DOHH2 (cell line): ENCODE results near the gene NELFE.

Experiments used
- H3F3A ChIP-seq: fragments of 200-600 bp; sonication (generic), shearing (Covaris generic); 2 replicates; pipeline ENCODE4 v1.6.0; 2016; ENCODE audit warnings: antibody characterized with exemption, mild to moderate bottlenecking; ENCODE audit not compliant: control insufficient read depth, insufficient read depth
- H3K27ac ChIP-seq: fragments of 200-600 bp; sonication (generic); 2 replicates; pipeline ENCODE4 v1.5.1; 2014; ENCODE audit warnings: low read depth, mild to moderate bottlenecking, low read length, moderate library complexity
- H3K27me3 ChIP-seq: fragments of 200-600 bp; sonication (generic); 2 replicates; pipeline ENCODE4 v1.6.1; 2014; ENCODE audit warnings: mild to moderate bottlenecking, low read length, mixed read lengths; ENCODE audit not compliant: control insufficient read depth
- H3K36me3 ChIP-seq: fragments of 200-600 bp; sonication (generic); 2 replicates; pipeline ENCODE4 v1.6.1; 2014; ENCODE audit warnings: mild to moderate bottlenecking, low read length, moderate library complexity, mixed read lengths; ENCODE audit not compliant: control insufficient read depth
- H3K4me1 ChIP-seq: fragments of 200-600 bp; sonication (generic); 2 replicates; pipeline ENCODE4 v1.6.1; 2014; ENCODE audit warnings: mild to moderate bottlenecking, low read length, mixed read lengths; ENCODE audit not compliant: control insufficient read depth
- H3K4me2 ChIP-seq: fragments of 200-600 bp; sonication (generic); 2 replicates; pipeline ENCODE4 v1.6.0; 2014; ENCODE audit warnings: mild to moderate bottlenecking, low read length, moderate library complexity
- H3K4me3 ChIP-seq: fragments of 200-600 bp; sonication (generic); 2 replicates; pipeline ENCODE4 v1.5.1; 2014; ENCODE audit warnings: mild to moderate bottlenecking, low read length, mixed read lengths
- H3K79me2 ChIP-seq: fragments of 200-600 bp; sonication (generic); 2 replicates; pipeline ENCODE4 v1.6.1; 2014; ENCODE audit warnings: mild to moderate bottlenecking, low read length, mixed read lengths; ENCODE audit not compliant: control insufficient read depth
- H3K9me2 ChIP-seq: fragments of 200-600 bp; sonication (generic); replicated peaks from 2 replicates; pipeline ENCODE4 v1.6.1; 2014; ENCODE audit warnings: mild to moderate bottlenecking, low read length, mixed read lengths; ENCODE audit not compliant: control insufficient read depth
- H3K9me3 ChIP-seq: fragments of 200-600 bp; sonication (generic); 2 replicates; pipeline ENCODE4 v1.6.1; 2014; ENCODE audit warnings: antibody characterized with exemption, low read length, mixed read lengths; ENCODE audit not compliant: control insufficient read depth, insufficient read depth
- H4K20me1 ChIP-seq: fragments of 200-600 bp; sonication (generic); 2 replicates; pipeline ENCODE4 v1.6.0; 2014; ENCODE audit warnings: low read depth, mild to moderate bottlenecking, antibody characterized with exemption, low read length, moderate library complexity; ENCODE audit not compliant: control insufficient read depth, insufficient read depth
- CTCF ChIP-seq: fragments of 200-600 bp; sonication (generic); IDR thresholded peaks from one replicate; pipeline ENCODE4 v1.5.1; 2014; ENCODE audit warnings: antibody characterized with exemption, mild to moderate bottlenecking, low read depth, low read length; ENCODE audit not compliant: poor library complexity, severe bottlenecking
- EZH2phosphoT487 ChIP-seq: fragments of 200-600 bp; sonication (generic); IDR thresholded peaks from 2 replicates; pipeline ENCODE4 v1.6.1; 2017; ENCODE audit warnings: borderline replicate concordance, mild to moderate bottlenecking, antibody characterized with exemption, low read length, moderate library complexity, mixed read lengths

Gene NELFE

GRCh38 chr6:31952140-31952805 is 6.5 kb downstream of the NELFE start:
- H3F3A ChIP-seq: no peaks in the 10 kb centered on the region
- no peaks in the 10 kb centered on the region for H4K20me1 ChIP-seq
- no peaks in the 10 kb centered on the region for H3K9me3 ChIP-seq
- H3K9me2 ChIP-seq: no peaks in the 10 kb centered on the region
- H3K36me3 ChIP-seq: peaks cover 55% of the 10 kb centered on the region
- H3K4me2 ChIP-seq: no peak overlapping the region
- H3K4me1 ChIP-seq: no peaks in the 10 kb centered on the region
- no peak overlapping the region for H3K4me3 ChIP-seq
- TF ChIP-seq EZH2phosphoT487 (no peak), CTCF (peak; percentile 65)
- H3K27ac ChIP-seq: no peak overlapping the region
- peaks cover 7% of the 10 kb centered on the region for H3K79me2 ChIP-seq
- H3K27me3 ChIP-seq: no peaks in the 10 kb centered on the region

GRCh38 chr6:31949926-31950548 is 8.7 kb downstream of the NELFE start:
- Histone ChIP-seq H3K9me3 (no peaks in the 10 kb centered on the region), H3K9me2 (no peaks in the 10 kb centered on the region), H3F3A (no peaks in the 10 kb centered on the region), H3K4me3 (no peak overlapping the region), H3K27me3 (no peaks in the 10 kb centered on the region), H3K4me1 (no peaks in the 10 kb centered on the region), H3K4me2 (no peak overlapping the region), H3K27ac (no peak overlapping the region), H3K79me2 (no peaks in the 10 kb centered on the region), H3K36me3 (peaks cover 40% of the 10 kb centered on the region), H4K20me1 (no peaks in the 10 kb centered on the region)
- TF ChIP-seq CTCF (no peak), EZH2phosphoT487 (no peak)

- Histone ChIP-seq H3K4me2 (no peak overlapping the region), H3F3A (no peaks in the 10 kb centered on the region), H3K79me2 (no peaks in the 10 kb centered on the region), H3K4me1 (no peaks in the 10 kb centered on the region), H3K9me3 (no peaks in the 10 kb centered on the region), H4K20me1 (no peaks in the 10 kb centered on the region), H3K27me3 (peaks cover 3% of the 10 kb centered on the region; the same call in 1 of the 2 replicates), H3K36me3 (peaks cover 28% of the 10 kb centered on the region), H3K9me2 (no peaks in the 10 kb centered on the region), H3K4me3 (no peak overlapping the region), H3K27ac (no peak overlapping the region)
- TF ChIP-seq CTCF (no peak), EZH2phosphoT487 (no peak)
These were observed 9.9 kb downstream of the NELFE start for GRCh38 chr6:31948753-31949413.
